GM15510 (cell line): ENCODE results near the gene ELF2.

Experiments used
- POLR2A ChIP-seq: IDR thresholded peaks from 3 replicates; pipeline ENCODE4 v1.6.1; 2011; ENCODE audit warnings: borderline replicate concordance; ENCODE audit not compliant: insufficient read length; ENCODE audit errors: extremely low read depth

ELF2 gene

DNA sequence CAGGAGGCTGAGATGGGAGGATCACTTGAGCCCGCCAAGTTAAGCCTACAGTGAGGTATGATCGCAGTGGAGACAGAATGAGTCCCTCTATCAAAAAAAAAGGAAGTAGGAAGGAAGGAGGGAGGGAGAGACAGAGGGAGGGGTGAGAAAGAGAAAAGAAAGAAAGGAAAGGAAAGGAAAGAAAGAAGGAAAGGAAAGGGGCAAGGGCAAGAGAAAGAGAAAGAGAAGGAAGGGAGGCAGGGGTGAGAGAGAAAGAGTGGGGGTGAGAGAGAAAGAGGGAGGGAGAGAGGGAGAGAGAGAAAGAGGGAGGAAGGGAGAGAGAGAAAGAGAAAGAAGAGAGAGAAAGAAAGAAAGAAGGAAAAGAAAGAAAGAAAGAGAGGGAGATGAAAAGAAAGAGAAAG is 13.2 kb downstream of the ELF2 start:
- TF ChIP-seq POLR2A = no peak

DNA sequence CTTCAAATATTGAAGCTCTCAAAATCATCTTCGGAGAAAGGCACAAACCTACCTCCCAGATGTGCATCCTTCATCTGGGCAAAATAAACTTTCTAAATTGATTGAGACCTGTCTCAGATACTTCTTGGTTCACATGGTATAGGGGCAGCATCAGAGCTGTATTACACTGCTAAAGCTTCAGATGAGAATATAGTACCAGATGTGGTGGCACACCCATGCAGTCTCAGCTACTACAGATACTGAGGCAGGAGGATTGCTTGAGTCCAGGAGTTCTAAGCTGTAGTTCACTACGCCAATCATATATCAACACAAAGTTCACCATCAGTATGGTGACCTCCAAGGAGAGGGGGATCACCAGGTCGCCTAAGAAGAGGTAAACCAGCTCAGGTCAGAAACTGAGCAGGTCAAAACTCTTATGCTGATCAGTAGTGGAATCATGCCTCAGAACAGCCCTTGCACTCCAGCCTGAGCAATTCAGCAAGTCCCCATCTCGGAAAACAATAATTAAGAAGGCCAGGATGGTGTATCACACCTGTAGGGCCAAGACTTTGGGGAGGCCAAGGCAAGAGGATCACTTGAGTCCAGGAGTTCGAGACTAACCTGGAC is 22.0 kb downstream of the ELF2 start:
- no peak for TF ChIP-seq POLR2A

DNA sequence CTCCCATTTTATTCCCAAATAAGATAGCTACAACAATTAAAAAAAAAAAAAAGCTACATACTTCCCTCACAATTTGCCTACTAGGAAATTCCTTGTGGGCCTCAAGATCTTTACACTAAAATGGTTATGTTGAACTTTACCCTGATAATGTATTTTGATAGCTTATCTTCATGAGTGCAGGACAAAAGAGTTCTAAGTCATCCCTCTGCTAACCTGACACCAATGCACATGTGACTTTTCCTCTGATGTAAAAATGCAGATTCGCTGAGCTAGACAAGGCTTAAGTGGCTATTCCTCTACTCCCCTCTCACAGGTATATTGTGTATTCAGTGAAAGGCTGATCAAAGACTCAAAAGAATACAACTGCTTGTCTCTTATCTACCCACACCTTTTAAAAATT is 22.5 kb downstream of the ELF2 start:
- no peak for TF ChIP-seq POLR2A

DNA sequence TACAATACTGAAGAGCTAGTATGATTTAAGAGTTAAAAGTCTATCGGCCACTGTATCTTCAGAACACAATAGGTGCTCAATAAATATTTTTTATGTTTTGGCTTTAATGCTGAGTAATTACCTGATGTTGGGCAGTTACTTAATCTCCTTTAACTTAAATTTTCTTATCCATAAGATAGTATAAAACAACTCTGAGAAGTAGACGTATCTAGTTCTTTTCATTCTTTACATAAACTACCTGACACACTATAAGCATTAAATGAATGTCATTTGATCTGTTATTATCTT is 22.9 kb downstream of the ELF2 start:
- no peak for TF ChIP-seq POLR2A

DNA sequence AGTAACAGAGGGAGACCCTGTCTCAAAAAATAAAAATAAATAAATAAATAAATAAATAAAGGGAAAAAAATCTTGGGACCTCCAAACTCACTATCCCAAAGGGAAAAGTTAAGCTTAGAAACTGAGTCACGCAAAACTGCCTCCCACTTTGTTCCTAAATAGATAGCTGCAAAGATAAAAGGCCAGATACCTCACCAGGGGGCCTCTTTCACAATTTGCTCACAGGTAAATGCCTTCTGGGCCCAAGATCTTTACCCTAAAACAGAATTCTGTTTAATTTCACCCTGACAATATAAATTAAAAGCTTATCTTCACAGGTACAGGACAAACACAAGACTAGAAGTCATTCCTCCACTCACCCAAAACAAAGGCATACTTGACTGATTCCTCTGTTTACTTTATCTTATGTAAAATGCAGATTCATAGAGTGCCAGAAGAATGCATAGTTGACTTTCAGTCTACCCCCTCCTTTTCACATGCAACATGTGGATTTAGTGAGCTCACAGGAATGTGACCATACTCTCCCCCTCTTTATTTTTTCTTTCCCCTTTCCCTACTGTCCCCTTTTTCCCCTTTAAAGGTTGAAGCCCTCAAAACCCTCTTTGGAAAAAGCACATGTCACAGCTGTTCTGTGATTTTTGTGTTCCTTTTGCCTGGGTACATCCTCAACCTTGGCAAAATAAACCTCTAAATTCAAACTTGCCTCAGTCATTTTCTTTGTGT is 23.4 kb downstream of the ELF2 start:
- TF ChIP-seq POLR2A = no peak

DNA sequence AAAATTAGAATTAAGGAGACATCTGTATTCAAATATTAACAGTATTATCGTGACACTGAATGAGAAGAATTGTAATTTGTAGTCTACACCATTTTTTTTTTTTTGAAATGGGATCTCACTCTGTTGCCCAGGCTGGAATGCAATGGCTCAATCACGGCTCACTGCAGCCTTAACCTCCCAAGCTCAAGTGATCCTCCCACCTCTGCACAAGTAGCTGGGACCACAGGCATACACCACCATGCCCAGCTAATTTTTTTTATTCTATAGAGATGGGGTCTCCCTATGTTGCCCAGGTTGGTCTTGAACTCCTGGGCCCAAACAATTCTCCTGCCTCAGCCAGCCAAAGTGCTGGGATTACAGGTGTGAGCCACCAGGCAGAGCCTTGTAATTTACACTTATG is 24.8 kb downstream of the ELF2 start:
- no peak for TF ChIP-seq POLR2A

DNA sequence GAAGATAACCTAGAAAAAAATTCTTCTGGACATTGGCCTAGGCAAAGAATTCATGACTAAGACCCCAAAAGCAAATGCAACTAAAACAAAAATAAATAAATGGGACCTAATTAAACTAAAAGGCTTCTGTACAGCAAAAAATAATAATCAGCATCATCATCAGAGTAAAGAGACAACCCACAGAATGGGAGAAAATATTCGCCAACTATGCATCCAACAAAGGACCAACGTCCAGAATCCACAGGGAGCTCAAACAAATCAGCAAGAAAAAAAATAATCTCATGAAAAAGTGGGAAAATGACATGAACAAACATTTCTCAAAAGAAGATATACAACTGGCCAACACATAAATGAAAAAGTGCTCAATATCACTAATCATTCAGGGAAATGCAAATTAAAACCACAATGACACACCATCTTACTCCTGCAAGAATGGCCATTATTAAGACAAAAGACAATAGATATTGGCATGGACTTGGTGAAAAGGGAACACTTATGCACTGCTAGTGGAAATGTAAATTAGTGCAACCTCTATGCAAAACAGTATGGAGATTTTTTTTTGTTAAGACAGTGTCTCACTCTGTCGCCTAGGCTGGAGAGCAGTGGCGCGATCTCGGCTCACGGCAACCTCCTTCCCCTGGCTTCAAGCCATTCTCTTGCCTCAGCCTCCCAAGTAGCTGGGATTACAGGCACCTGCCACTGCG is 29.9 kb downstream of the ELF2 start:
- TF ChIP-seq POLR2A = no peak

DNA sequence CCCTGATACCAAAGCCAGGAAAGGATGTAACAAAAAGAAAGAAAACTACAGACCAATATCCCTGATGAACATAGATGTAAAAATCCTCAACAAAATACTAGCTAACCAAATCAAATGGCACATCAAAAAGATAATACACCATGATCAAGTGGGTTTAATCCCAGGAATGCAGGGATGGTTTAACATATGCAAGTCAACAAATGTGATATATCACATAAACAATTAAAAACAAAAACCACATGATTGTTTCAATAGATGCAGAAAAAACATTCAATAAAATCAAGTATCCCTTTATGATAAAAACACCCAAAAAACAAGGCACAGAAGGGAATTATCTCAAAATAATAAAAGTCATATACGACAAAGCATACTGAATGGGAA is 31.5 kb downstream of the ELF2 start:
- TF ChIP-seq POLR2A = no peak

DNA sequence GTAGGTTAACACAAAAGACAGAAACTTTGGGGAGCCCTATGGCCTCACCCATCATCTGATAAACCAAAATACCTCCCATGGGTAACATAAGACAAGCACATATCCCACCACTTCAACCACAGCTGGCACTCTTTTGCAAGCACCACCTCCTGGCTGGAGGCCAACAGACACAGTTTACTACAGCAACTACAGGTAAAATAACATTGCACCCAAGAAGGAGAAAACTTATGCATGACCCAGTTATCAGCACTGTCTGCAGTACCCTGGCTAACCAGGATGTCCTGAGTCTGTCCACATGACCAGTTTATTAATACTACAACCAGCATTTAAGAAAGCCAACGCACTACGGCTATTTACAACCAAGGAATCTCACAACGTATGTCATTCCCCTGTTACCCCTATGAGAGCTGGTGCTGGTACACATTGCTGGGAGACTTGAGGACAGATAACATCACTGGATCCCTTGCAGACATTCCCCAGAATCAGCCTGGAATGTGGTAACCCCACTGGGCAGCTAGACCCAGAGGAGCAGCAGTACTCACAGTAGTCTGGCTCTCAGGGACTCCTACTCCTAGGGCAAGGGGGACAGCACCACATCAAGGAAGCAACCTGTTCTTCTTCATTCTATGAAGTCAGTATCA is 32.0 kb downstream of the ELF2 start:
- TF ChIP-seq POLR2A = no peak

DNA sequence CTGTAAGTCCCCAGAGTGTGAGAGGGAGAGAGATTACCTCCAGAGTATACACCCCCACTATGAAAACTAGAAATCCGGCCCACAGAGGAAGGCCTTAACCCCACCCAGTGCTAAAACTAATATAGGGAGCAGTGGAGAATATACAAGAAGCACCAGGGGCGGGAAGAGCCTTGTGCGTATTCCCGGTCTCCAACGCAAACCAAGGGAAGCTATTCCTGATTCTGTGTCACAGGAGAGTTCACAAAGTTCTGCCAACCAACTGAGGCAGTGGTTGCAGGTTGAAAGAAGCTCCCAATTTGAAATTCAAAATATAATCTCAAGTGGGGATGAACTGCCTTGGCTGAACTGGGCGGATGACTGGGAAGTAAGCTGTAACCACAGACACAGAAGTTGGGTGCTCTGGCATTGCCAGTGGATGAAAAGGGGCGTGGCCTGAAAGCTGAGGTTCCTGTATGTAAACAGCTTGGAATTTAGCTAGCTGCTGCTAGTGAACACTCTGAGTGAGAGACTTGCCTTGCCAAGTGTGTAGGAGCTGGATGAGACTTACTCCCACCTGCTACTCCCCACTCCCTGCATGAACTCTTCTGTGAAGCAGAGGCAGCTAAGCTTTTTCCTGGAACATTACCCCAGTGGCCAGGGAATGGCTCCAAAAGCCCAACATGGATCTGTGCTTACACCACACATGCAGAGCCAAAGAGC is 32.7 kb downstream of the ELF2 start:
- no peak for TF ChIP-seq POLR2A

DNA sequence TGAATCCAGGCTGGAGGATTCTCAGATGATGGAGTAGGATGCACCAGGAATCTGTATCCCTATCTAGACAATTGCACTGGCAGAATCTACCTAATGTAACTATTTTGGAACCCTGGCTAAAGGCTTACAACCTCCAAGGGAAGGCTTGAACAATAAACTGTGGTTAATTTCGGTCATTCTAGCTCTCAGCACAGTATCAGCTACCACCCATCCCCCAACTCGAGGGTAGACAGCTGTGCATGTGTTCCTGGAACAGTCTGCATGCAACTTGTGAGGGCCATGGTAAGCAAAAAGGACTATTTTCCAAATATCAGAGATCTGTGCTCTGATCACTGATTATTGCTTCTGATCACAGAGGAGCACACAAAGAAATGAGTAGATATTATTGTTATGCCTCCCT is 34.0 kb downstream of the ELF2 start:
- TF ChIP-seq POLR2A = no peak

DNA sequence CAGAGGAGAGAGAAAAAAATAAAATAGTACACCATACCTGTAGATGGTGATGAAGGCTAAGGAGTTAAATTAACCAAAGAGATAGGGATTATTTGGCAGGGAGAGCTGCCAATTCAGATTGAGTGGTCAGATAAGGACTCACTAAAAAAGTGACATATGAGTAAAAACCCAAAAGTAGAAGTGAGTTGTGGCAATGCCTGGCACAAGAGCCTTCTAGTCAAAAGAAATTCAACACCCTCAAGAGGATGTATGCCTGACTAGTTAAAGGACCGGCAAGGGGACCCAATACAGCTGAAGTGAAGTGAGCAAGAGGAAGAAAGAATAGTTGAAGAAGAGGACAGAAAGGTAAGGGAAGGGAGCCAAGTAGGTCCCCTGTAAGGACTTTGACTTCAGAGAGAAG is 34.9 kb downstream of the ELF2 start:
- TF ChIP-seq POLR2A = no peak

DNA sequence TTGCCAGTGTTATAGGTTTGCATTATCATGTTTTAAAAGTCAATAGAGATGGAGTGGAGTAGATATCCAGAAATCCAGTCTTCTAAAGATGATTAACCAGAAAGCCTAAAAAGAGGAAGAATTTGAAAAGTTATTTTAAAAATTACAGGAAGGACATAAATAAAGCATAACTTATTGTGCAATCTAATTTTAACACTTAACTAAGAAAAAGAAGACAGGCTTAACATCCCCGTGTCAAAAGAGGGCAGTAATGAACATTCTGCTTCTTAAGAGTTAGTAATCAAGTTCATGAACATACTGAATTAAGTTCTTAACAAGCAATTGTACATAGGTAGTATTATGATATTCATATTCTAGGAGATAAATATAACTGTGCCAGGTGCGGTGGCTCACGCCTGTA is 39.3 kb downstream of the ELF2 start:
- TF ChIP-seq POLR2A = no peak

DNA sequence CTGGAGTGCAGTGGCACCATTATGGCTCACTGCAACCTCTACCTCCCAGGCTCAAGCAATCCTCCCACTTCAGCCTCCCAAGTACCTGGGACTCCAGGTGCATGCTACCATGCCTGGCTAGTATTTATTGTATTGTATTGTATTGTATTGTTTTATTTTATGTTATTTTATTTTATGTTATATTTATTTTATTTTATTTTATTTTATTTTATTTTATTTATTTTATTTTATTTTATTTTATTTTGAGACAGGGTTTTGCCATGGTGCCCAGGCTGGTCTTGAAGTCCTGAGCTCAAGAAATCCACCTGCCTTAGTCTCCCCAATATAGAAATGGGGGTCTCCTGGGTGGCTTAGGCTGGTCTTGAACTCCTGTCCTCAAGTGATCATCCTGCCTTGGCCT is 42.6 kb downstream of the ELF2 start:
- TF ChIP-seq POLR2A = no peak

DNA sequence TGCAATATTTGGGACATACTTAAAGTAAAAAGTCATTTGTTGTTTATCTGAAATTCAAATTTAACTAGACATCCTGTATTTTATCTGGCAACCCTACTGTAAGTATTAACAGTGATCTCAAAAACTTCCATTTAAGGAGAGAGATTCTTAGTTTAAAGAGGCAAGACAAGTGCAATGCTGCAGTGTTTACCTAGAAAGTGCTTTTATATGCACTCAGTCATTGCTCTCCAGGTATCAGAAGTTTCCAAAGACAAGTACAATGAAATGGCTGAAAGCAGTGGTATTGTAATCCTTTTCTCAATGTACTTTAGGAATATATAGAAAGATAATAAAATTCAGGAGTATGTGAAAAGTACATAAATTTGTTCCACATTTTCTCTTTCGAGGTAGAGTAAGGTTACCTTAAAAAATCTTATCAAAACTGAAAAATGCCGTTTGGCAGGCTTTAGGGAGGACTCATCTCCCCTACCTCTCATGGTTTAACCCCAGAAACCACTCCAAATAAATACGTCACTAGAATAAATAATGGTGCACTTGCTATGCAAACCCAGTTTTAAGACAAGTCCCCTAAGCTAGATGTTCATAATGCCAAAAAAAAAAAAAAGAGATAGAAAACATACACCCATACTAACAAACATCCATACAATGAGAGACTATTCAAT is 45.7 kb downstream of the ELF2 start:
- no peak for TF ChIP-seq POLR2A

DNA sequence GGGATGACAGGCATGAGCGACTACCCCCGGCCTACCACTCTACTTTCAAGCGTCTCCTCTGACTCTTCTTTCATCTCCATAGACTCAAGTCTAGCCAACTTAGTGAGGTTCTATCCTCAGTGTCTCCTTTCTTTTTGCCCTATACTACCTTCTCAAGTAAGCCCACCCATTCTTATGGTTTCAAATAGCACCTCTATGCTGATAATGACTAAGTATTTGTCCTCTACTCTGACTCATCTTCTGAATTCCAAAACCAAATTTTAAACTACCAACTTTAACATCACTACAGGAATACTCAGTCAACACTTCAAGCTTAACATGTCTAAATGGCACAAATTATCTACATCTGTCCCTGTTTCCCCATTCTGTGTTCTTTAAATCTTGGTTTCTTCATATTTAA is 47.8 kb downstream of the ELF2 start:
- TF ChIP-seq POLR2A = no peak

DNA sequence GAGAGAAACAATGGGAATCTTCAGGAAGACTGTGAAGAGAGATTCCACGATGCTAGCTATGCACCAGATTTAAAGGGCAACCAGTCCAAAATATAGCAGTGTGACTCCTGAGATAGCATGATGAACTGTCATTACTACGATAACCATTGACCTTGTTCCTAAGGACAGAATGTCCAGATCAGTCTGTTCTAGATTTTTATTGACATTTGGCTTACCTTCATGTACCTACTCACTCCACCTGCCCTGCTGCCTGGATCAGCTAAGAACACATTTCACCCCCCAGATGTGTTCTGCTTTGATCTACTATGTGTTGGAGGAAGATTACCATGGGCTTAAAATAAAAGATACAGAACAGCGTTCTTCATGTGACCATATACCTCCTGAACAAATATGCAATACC is 50.1 kb downstream of the ELF2 start:
- TF ChIP-seq POLR2A = no peak
